RWPE2 (cell line): ENCODE measurements around the gene SLC38A5.
"Not testable (repeated sequence)": the region's sequence is repeated elsewhere in the genome, so short reads cannot be mapped to it uniquely, and the experiment has no call there.

Experiments
- ATAC-seq: fragments of 200-7000 bp; cut with Tn5 transposase; 3 replicates; pipeline ENCODE4 v1.9.1; 2021; ENCODE audit warnings: low read depth
- DNase-seq: peaks from one replicate; pipeline ENCODE4 v3.0.0-alpha.2; 2020; ENCODE audit warnings: low spot score
- H3K27ac ChIP-seq: fragments of 450-650 bp; 2 replicates; pipeline ENCODE4 v1.5.1; 2017; ENCODE audit warnings: mild to moderate bottlenecking; ENCODE audit not compliant: poor library complexity, severe bottlenecking
- H3K27me3 ChIP-seq: fragments of 250-450 bp; sonication (Bioruptor Pico); 2 replicates; pipeline ENCODE4 v1.5.1; 2021; ENCODE audit warnings: mild to moderate bottlenecking, moderate library complexity; ENCODE audit not compliant: insufficient read depth, poor library complexity, severe bottlenecking
- H3K36me3 ChIP-seq: fragments of 250-450 bp; sonication (Bioruptor Pico); 2 replicates; pipeline ENCODE4 v1.5.1; 2020; ENCODE audit warnings: low read depth, mild to moderate bottlenecking, moderate library complexity
- H3K4me1 ChIP-seq: fragments of 250-450 bp; sonication (Bioruptor Pico); 2 replicates; pipeline ENCODE4 v1.5.1; 2021; ENCODE audit warnings: mild to moderate bottlenecking, moderate library complexity; ENCODE audit not compliant: insufficient read depth, poor library complexity, severe bottlenecking
- H3K4me3 ChIP-seq: fragments of 250-450 bp; sonication (Bioruptor Pico); 2 replicates; pipeline ENCODE4 v1.5.1; 2021; ENCODE audit warnings: mild to moderate bottlenecking, moderate library complexity; ENCODE audit not compliant: severe bottlenecking
- H3K9me3 ChIP-seq: fragments of 250-450 bp; sonication (Bioruptor Pico); 2 replicates; pipeline ENCODE4 v1.5.1; 2021; ENCODE audit warnings: mild to moderate bottlenecking, moderate library complexity; ENCODE audit not compliant: severe bottlenecking
- CTCF ChIP-seq: fragments of 450-650 bp; IDR thresholded peaks from one replicate; pipeline ENCODE4 v1.5.1; 2017; ENCODE audit warnings: mild to moderate bottlenecking, moderate library complexity; ENCODE audit not compliant: poor library complexity, severe bottlenecking

SLC38A5 gene

GRCh38 chrX:48470110-48470832 lies at the start of gene SLC38A5:
Gene SLC38A5 (minus strand): TSS chrX:48470260. CDS start chrX:48467924, 2,336 bp downstream.
- Histone ChIP-seq H3K36me3 (no peaks in the 10 kb centered on the region), H3K27ac (peak within 1 kb of the TSS; percentile 30), H3K9me3 (no peaks in the 10 kb centered on the region), H3K4me3 (peak within 1 kb of the TSS; percentile 25), H3K27me3 (no peaks in the 10 kb centered on the region), H3K4me1 (no peaks in the 10 kb centered on the region)
- no peak for TF ChIP-seq CTCF
- DNase-seq (no peak), ATAC-seq (no peak)

- ATAC-seq, H3K9me3 ChIP-seq, DNase-seq, H3K4me3 ChIP-seq, H3K4me1 ChIP-seq, H3K27me3 ChIP-seq: not testable (repeated sequence)
- H3K27ac ChIP-seq: peak overlapping the region; percentile 72
- H3K36me3 ChIP-seq: peaks cover 33% of the 10 kb centered on the region
Observed at GRCh38 chrX:48519481-48519880, 49.4 kb upstream of the SLC38A5 start.

- H3K27ac ChIP-seq: no peak overlapping the region
- no peaks in the 10 kb centered on the region for H3K9me3 ChIP-seq
- no peak for TF ChIP-seq CTCF
- H3K36me3 ChIP-seq: peaks cover 29% of the 10 kb centered on the region
- ATAC-seq: no peak
- DNase-seq: no peak
- peaks cover 6% of the 10 kb centered on the region for H3K4me1 ChIP-seq
- no peaks in the 10 kb centered on the region for H3K27me3 ChIP-seq
- no peak overlapping the region for H3K4me3 ChIP-seq
Observed at GRCh38 chrX:48516987-48517386, 46.9 kb upstream of the SLC38A5 start.

- ATAC-seq (no peak), DNase-seq (no peak)
- no peak for TF ChIP-seq CTCF
Observed at GRCh38 chrX:48516285-48516684, 46.2 kb upstream of the SLC38A5 start.

GRCh38 chrX:48515842-48516241 lies 45.8 kb upstream of the SLC38A5 start:
- DNase-seq (no peak), ATAC-seq (no peak)
- H3K4me3 ChIP-seq: no peak overlapping the region
- H3K9me3 ChIP-seq: no peaks in the 10 kb centered on the region
- no peak overlapping the region for H3K27ac ChIP-seq
- H3K36me3 ChIP-seq: peaks cover 33% of the 10 kb centered on the region
- H3K27me3 ChIP-seq: no peaks in the 10 kb centered on the region
- H3K4me1 ChIP-seq: peaks cover 6% of the 10 kb centered on the region
- TF ChIP-seq CTCF: no peak

More at GRCh38 chrX:48516285-48516684, 46.2 kb upstream of the SLC38A5 start:
- no peaks in the 10 kb centered on the region for H3K9me3 ChIP-seq
- H3K4me1 ChIP-seq: peaks cover 6% of the 10 kb centered on the region
- H3K36me3 ChIP-seq: peaks cover 32% of the 10 kb centered on the region
- H3K27ac ChIP-seq: no peak overlapping the region
- no peaks in the 10 kb centered on the region for H3K27me3 ChIP-seq
- H3K4me3 ChIP-seq: no peak overlapping the region
